Aorta (tissue), 5 donors: ENCODE measurements around the gene POLR3K. TPM values are rescaled to one million over a fixed set of nuclear protein-coding genes. Genes with fewer than 3 reads are reported as not detected.
"Not testable (repeated sequence)": the region's sequence is repeated elsewhere in the genome, so short reads cannot be mapped to it uniquely, and the experiment has no call there.

Experiments used
- ATAC-seq: fragments of 200-7000 bp; cut with Tn5 transposase; one replicate; pipeline ENCODE4 v1.9.1; 2022; ENCODE audit warnings: moderate library complexity; ENCODE audit not compliant: low FRiP score
- DNase-seq, 2 donors: peaks; one replicate each; pipeline ENCODE4 v3.0.0-alpha.2; 2020
- H3K27ac ChIP-seq, 2 donors: one replicate each; pipeline ENCODE4 v1.5.1; 2013; ENCODE audit warnings: low read length in 2 of 2, mild to moderate bottlenecking in 2 of 2, moderate library complexity in 2 of 2, control low read depth in 1 of 2, inconsistent platforms in 1 of 2, low read depth in 1 of 2
- H3K27me3 ChIP-seq, 2 donors: one replicate each; pipeline ENCODE4 v1.6.1; 2013; ENCODE audit warnings: control low read depth in 1 of 2, low read length in 1 of 2, mild to moderate bottlenecking in 1 of 2, moderate library complexity in 1 of 2; ENCODE audit not compliant: insufficient read depth in 2 of 2, control insufficient read depth in 1 of 2
- H3K36me3 ChIP-seq, 2 donors: one replicate each; pipeline ENCODE4 v1.6.1; 2013; ENCODE audit warnings: control low read depth in 1 of 2, low read length in 1 of 2, mild to moderate bottlenecking in 1 of 2; ENCODE audit not compliant: insufficient read depth in 2 of 2, control insufficient read depth in 1 of 2
- H3K4me1 ChIP-seq, 2 donors: one replicate each; pipeline ENCODE4 v1.6.1; 2013; ENCODE audit warnings: low read length in 2 of 2, control low read depth in 1 of 2, mild to moderate bottlenecking in 1 of 2, moderate library complexity in 1 of 2; ENCODE audit not compliant: insufficient read depth in 2 of 2, control insufficient read depth in 1 of 2
- H3K4me3 ChIP-seq, 2 donors: one replicate each; pipeline ENCODE4 v1.5.1; 2013; ENCODE audit warnings: low read length in 2 of 2, control low read depth in 1 of 2, mild to moderate bottlenecking in 1 of 2
- H3K9me3 ChIP-seq: one replicate; pipeline ENCODE4 v1.6.1; 2013; ENCODE audit warnings: mild to moderate bottlenecking, low read length; ENCODE audit not compliant: control insufficient read depth
- WGBS, 2 donors: extraction: QIAGEN DNeasy Blood & Tissue Kit; methylation state at CpG; one replicate each; pipeline ENCODE4 v1.1.7; 2013; 5-methylcytosine and 5-hydroxymethylcytosine counted together
- intact Hi-C, 2 donors: fragments of 100-400 bp; cut with DNase I; formaldehyde crosslinking; loops; one replicate each; pipeline versions ENCODE4 v1.14.2 to v1.15.0; 2022
- polyA plus RNA-seq, 2 donors: library from polyadenylated mRNA; stranded (reverse); fragments of 200-250 nt; gene quantifications; one replicate each; pipeline ENCODE4 v1.2.3, GENCODE V29; 2013
- total RNA-seq, 2 donors: library from RNA; stranded (reverse); fragmentation: NEBNext Ultra II Directional; extraction: Animal tissue kit (Norgen Biotek cat#: 25700); gene quantifications; one replicate each; pipeline ENCODE4 v1.2.1, GENCODE V29; 2021
- donor health status: healthy with polysubstance abuse.
- donor health status: Bipolar disorder and iron deficiency.
- donor health status: DM: no; HTN: no; CAD: no.
- donor health status: DM: no; HTN: no; CAD: no.
- donor health status: DM: yes; HTN: yes; CAD: no.

POLR3K gene
- total and polyA plus RNA-seq, 4 donors = 6.0 to 10.9 (median 7.3) TPM

GRCh38 chr16:35678-36305 lies 17.6 kb downstream of the POLR3K start:
- intact Hi-C loops = no loop called here
- Histone ChIP-seq H3K4me1 (no peaks in the 10 kb centered on the region), H3K9me3 (no peaks in the 10 kb centered on the region), H3K4me3 (no peak overlapping the region), H3K27me3 (no peaks in the 10 kb centered on the region), H3K36me3 (no peaks in the 10 kb centered on the region), H3K27ac (no peak overlapping the region)
- WGBS, 2 donors = 83 to 91% methylated on average over 11 of the region's 11 CpGs
- DNase-seq (peak in 1 of 2 donors; percentile 6), ATAC-seq (no peak)

- Histone ChIP-seq H3K27me3 (no peaks in the 10 kb centered on the region), H3K27ac (no peak overlapping the region), H3K36me3 (no peaks in the 10 kb centered on the region), H3K9me3 (no peaks in the 10 kb centered on the region), H3K4me3 (no peak overlapping the region), H3K4me1 (no peaks in the 10 kb centered on the region)
- WGBS, 2 donors = 79 to 84% methylated on average over 17 of the region's 17 CpGs
- intact Hi-C loops = no loop called here
- DNase-seq (peak in 1 of 2 donors; percentile 61), ATAC-seq (no peak)
These were observed 18.3 kb downstream of the POLR3K start for GRCh38 chr16:35011-35677.

DNA sequence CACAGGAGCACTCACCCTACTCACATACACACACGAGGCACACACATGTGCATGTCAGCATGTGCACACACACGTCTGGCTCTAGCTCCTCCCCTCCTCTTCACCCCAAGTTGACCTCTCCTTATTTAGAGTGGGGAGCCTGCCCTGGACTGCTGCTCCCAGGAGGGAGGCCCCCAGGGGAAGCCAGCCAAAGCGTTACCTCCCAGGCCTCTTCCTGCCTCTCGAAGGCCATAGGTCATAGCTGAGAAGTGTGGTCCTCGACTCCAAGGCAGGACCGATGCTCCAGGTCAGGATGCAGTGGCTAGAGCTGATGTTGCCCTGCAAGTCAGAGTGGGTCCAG lies 18.8 kb downstream of the POLR3K start:
- no peaks in the 10 kb centered on the region for H3K4me1 ChIP-seq
- 49 to 63% methylated on average over 6 of the region's 6 CpGs for WGBS, 2 donors
- DNase-seq (peak in 1 of 2 donors; percentile 37), ATAC-seq (no peak)
- no peaks in the 10 kb centered on the region for H3K36me3 ChIP-seq
- H3K27ac ChIP-seq = no peak overlapping the region
- H3K9me3 ChIP-seq = no peaks in the 10 kb centered on the region
- intact Hi-C loops = no loop called here
- H3K27me3 ChIP-seq = no peaks in the 10 kb centered on the region
- no peak overlapping the region for H3K4me3 ChIP-seq

DNA sequence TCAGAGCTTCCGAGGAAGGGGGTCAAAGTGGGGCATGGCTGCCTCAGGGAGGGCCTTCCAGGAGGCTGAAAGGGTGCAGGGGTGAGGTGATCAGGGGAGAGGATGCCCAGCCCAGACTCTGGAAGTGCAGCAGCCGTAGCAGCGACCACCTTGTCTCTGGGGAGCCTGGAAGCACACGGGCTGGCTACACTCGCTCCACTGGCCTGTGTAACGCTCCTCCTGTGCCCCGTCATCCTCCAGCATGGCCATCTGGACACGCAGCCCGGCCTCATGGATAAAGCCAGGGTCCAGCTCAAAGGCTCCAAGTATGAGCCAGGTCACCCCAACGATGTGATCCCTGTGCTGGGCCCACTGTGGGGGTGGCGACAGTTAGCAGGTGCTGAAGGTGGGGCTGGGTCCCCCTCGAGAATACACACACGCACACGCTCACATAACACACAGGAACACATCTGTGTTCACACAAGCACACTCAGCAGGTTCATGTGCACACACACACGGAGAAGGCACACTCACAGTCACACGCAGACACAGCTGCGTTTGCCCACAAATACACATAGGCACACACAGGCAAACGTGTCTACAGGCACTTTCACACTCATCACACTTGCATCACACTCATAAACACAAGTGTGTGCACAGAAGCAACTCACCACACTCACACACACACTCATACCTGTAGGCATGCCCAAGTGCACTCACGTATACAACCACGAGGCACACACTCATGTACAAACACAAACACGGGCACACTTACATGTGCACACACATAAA lies 19.3 kb downstream of the POLR3K start:
- no peaks in the 10 kb centered on the region for H3K4me1 ChIP-seq
- intact Hi-C loops = no loop called here
- 82 to 87% methylated on average over 21 of the region's 21 CpGs for WGBS, 2 donors
- H3K4me3 ChIP-seq = no peak overlapping the region
- H3K27me3 ChIP-seq = no peaks in the 10 kb centered on the region
- no peaks in the 10 kb centered on the region for H3K9me3 ChIP-seq
- ATAC-seq (no peak), DNase-seq (peak in 1 of 2 donors; percentile 42)
- H3K27ac ChIP-seq = no peak overlapping the region
- H3K36me3 ChIP-seq = no peaks in the 10 kb centered on the region

GRCh38 chr16:33154-33876 lies 20.1 kb downstream of the POLR3K start:
- DNase-seq, H3K36me3 ChIP-seq, H3K4me3 ChIP-seq, H3K9me3 ChIP-seq, H3K4me1 ChIP-seq, ATAC-seq, H3K27ac ChIP-seq, H3K27me3 ChIP-seq, intact Hi-C loops: not testable (repeated sequence)
- WGBS, 2 donors = 85 to 89% methylated on average over 4 of the region's 8 CpGs

DNA sequence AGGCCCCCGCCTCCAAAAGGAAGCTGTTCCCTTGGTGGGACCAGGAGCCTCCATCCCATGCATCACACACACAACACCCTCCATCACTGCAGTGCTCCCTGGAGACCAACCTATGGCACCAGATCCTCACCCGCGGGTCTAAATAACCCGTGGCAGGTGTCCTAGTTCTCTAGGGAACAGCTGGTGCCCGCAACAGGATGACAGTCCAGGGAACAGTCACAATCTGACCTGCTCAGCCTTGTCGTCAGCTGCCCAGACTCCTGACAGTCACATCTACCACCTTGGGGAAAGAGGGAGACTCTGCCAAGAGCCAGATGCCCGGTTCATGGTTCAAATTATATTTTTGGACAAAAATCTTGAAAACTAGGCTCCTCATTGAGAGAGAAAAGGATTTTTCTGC lies 22.8 kb downstream of the POLR3K start:
- WGBS, 2 donors = 69 to 77% methylated on average over 4 to 6 of the region's 7 CpGs

DNA sequence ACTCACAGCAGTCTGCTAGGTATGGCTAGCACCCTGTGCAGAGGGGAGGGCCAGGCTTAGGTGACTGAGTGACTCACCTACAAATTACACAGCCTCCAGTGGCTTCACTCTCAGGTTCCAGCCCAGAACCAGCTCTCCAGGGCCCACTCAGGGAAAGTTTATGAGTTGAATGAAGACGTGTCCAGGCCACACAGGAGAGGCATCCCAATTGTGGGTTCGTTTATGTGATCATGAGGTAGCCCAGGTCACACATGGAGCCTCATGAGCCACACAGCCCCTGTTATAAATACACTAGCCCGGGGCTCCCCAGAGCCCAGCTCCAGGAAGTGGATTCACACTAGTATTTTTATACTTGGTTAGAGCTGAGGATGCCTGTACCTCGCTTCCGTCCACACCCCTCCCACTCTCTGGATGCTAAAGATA lies 27.5 kb downstream of the POLR3K start:
- H3K4me1 ChIP-seq, DNase-seq, H3K27ac ChIP-seq, H3K9me3 ChIP-seq, ATAC-seq, H3K27me3 ChIP-seq, H3K4me3 ChIP-seq, H3K36me3 ChIP-seq, intact Hi-C loops: not testable (repeated sequence)
- WGBS, 2 donors = 57 to 61% methylated on average over 2 of the region's 5 CpGs

More for the DNA sequence above, 22.8 kb downstream of the POLR3K start:
- ATAC-seq, H3K4me3 ChIP-seq, H3K9me3 ChIP-seq, DNase-seq, H3K27ac ChIP-seq, H3K36me3 ChIP-seq, H3K27me3 ChIP-seq, H3K4me1 ChIP-seq, intact Hi-C loops: not testable (repeated sequence)

DNA sequence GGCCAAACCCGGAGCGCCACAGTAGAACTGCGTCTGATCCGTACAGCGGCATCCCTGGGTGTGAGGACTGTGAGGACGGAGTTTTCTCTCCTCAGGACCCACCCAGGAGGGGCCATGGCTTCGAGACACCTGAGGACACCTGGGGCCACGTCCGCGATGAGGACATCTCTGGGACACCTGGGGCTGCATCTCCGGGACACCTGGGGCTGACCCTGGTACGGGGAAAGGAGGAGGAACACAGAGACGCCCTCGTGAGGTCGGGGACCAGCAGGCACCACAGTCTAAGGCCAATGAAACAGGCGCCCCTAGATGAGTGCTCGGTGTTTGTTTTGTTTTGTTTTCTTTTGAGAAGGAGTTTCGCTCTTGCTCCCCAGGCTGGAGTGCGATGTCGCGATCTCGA lies 29.3 kb downstream of the POLR3K start:
- intact Hi-C loops, H3K27ac ChIP-seq, H3K4me1 ChIP-seq, H3K9me3 ChIP-seq, H3K36me3 ChIP-seq, H3K27me3 ChIP-seq, H3K4me3 ChIP-seq: not testable (repeated sequence)
- DNase-seq (peak in 1 of 2 donors; percentile 32), ATAC-seq (peak; percentile 57)
- WGBS, 2 donors = 89 to 92% methylated on average over 12 to 17 of the region's 22 CpGs
